Stimulated activated CD8-positive, alpha-beta memory T cell treated with anti-CD3 and anti-CD28 coated beads, Interleukin-15, amount 100 ng/mL, for 24 hours (primary cell): ENCODE data around the gene CCNK.

ENCODE experiments used
- DNase-seq: peaks from one replicate; pipeline ENCODE4 v3.0.0-alpha.2; 2020; ENCODE audit warnings: low read depth

Gene CCNK

GRCh38 chr14:99535908-99536778, 54.9 kb downstream of the CCNK start:
- DNase-seq: no peak

GRCh38 chr14:99537399-99537798, 56.2 kb downstream of the CCNK start:
- DNase-seq: no peak

- DNase-seq: no peak
These were observed 57.1 kb downstream of the CCNK start for GRCh38 chr14:99538275-99538674.

GRCh38 chr14:99538733-99539132, 57.5 kb downstream of the CCNK start:
- DNase-seq: no peak

GRCh38 chr14:99539491-99539890, 58.3 kb downstream of the CCNK start:
- DNase-seq: no peak

- DNase-seq: no peak
These were observed 59.2 kb downstream of the CCNK start for GRCh38 chr14:99540196-99541032.

GRCh38 chr14:99541211-99541610, 60.0 kb downstream of the CCNK start:
- DNase-seq: no peak

GRCh38 chr14:99541677-99542470, 60.7 kb downstream of the CCNK start:
- DNase-seq: no peak

- DNase-seq: no peak
These were observed 61.4 kb downstream of the CCNK start for GRCh38 chr14:99542566-99542965.

- DNase-seq: no peak
These were observed 62.2 kb downstream of the CCNK start for GRCh38 chr14:99543370-99543769.

GRCh38 chr14:99543985-99544384, 62.8 kb downstream of the CCNK start:
- no peak for DNase-seq

GRCh38 chr14:99544991-99545390, 63.8 kb downstream of the CCNK start:
- DNase-seq: no peak

- no peak for DNase-seq
These were observed 64.4 kb downstream of the CCNK start for GRCh38 chr14:99545586-99545985.

GRCh38 chr14:99546234-99546879, 65.1 kb downstream of the CCNK start:
- DNase-seq: no peak

- no peak for DNase-seq
These were observed 67.0 kb downstream of the CCNK start for GRCh38 chr14:99548255-99548654.

- DNase-seq: no peak
These were observed 67.8 kb downstream of the CCNK start for GRCh38 chr14:99548871-99549515.

GRCh38 chr14:99549684-99550083, 68.5 kb downstream of the CCNK start:
- no peak for DNase-seq

- DNase-seq: no peak
These were observed 69.3 kb downstream of the CCNK start for GRCh38 chr14:99550387-99550992.

- DNase-seq: no peak
These were observed 70.1 kb downstream of the CCNK start for GRCh38 chr14:99551034-99551922.

- DNase-seq: no peak
These were observed 70.9 kb downstream of the CCNK start for GRCh38 chr14:99552021-99552553.
